ENCODE data around the gene TNFAIP2. TPM values are rescaled to one million over a fixed set of nuclear protein-coding genes. Genes with fewer than 3 reads are reported as not detected.
"Not testable (repeated sequence)": the region's sequence is repeated elsewhere in the genome, so short reads cannot be mapped to it uniquely, and the experiment has no call there.

Gene TNFAIP2
- total and polyA plus RNA-seq, 2 experiments from 2014 or later: 0.32 to 1.2 TPM

DNA sequence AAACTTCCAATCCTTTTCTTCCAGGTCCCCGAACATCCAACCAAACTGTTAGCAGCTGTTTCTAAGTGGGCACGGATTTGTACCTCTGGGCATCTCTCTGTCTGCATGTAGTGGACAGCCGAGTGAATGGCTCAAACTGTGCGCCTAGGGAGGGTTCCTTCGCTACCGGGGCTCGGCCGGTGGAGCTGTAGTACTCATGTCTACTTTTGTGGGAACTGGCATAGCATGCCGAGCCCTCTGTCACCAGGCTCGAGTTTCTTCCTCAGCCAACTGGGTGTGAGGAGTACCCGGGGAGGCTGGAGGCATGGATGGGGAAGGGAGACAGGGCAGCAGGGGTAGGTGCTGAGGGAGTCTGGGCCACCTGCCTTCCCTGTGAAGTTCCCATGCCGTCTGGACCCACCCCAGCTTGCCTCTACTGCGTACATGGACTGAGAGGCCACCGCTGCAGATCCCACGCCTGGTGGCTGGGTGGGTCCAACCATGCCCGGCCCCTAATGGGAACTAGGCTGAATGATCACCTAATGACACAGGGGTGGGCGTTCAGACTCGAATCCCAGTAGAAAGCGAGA is 23.0 kb downstream of the TNFAIP2 start:
- H3K27ac ChIP-seq: no peak overlapping the region
- H3K36me3 ChIP-seq: no peaks in the 10 kb centered on the region
- no peaks in the 10 kb centered on the region for H3K9me3 ChIP-seq (ENCODE audit: low read depth)
- DNase-seq (ENCODE audit: low read depth in 1 of 2, low spot score in 1 of 2): no peak
- TF ChIP-seq, protein P1, sequence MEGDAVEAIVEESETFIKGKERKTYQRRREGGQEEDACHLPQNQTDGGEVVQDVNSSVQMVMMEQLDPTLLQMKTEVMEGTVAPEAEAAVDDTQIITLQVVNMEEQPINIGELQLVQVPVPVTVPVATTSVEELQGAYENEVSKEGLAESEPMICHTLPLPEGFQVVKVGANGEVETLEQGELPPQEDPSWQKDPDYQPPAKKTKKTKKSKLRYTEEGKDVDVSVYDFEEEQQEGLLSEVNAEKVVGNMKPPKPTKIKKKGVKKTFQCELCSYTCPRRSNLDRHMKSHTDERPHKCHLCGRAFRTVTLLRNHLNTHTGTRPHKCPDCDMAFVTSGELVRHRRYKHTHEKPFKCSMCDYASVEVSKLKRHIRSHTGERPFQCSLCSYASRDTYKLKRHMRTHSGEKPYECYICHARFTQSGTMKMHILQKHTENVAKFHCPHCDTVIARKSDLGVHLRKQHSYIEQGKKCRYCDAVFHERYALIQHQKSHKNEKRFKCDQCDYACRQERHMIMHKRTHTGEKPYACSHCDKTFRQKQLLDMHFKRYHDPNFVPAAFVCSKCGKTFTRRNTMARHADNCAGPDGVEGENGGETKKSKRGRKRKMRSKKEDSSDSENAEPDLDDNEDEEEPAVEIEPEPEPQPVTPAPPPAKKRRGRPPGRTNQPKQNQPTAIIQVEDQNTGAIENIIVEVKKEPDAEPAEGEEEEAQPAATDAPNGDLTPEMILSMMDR (IDR thresholded peaks at IDR 0.05; ENCODE audit: low read depth, low read length): no peak
- H3K27me3 ChIP-seq: no peaks in the 10 kb centered on the region
- no peaks in the 10 kb centered on the region for H3K4me1 ChIP-seq (ENCODE audit: low read depth)
- H3K4me3 ChIP-seq: no peak overlapping the region

DNA sequence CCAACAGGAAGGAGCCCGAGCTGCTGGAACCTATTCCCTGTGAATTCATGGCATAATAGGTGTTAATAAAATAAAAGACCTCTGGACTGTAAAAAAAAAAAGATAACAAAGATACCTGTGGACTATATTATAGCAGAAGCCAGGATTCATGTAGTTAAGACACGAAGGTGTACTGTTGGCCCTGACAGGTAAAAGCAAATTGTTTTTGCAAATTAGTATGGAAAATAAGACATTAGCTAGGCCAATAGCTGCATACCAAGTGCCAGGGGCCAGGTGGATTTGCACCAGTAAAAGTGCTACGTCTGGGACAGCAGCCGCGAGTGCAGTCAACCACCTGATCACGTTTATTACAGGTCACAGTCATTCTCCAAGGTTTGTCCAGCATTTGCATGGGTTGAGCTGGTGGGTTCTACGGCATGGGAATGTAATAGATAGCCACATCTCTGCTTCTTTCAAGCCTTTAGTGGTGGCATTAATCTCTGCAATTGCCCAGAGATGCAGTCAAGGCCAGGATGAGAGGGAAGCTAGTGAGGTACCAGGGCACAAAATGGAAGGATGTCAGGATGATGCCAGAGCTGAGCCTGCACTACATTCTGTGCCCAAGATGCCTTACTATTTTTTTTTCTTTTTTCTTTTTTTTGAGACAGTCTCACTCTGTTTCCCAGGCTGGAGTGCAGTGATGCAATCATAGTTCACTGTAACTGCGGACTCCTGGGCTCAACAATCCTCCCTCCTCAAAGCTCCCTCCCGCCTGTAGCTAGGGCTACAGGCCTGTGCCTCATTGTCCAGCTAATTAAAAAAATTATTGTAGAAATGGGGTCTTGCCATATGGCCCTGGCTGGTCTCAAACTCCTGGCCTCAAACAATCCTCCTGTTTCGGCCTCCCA is 26.3 kb downstream of the TNFAIP2 start:
- Histone ChIP-seq H3K4me3 (no peak overlapping the region), H3K9me3 (ENCODE audit: low read depth) (no peaks in the 10 kb centered on the region), H3K36me3 (no peaks in the 10 kb centered on the region), H3K27me3 (no peaks in the 10 kb centered on the region), H3K27ac (no peak overlapping the region), H3K4me1 (ENCODE audit: low read depth) (no peaks in the 10 kb centered on the region)
- DNase-seq (ENCODE audit: low read depth in 1 of 2, low spot score in 1 of 2): no peak
- TF ChIP-seq, protein P1 (IDR thresholded peaks at IDR 0.05; ENCODE audit: low read depth, low read length): no peak

DNA sequence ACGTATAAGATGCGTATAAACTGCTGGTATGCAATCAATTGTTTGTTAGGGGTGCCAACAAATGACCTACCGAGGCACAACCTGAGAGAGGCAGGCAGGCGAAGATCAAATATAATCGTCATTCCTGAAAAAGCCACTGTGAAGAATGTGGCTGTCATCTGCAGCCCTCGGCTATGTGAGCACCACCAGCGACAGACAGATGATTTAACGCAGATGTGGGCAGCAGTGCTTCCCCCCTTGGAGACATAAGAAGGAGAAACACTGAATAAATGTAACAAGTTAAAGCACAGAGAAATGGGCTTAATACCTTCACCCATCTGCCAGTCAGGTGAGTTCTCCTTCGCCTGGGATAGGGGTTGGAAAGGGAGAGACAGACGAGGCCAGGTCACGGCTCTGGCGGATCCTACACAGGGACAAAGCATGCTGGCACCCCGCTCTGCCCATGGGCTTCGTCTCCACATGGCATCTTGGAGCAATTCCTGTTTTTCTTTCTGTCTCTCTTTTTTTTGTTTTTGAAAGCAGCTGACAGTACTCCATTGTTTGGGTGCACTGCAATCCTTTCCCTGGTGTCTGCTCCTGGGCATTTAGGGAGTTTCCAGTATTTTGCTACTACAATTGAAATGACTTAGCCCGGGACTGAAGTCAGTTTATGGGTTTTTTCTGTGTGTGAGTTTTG is 28.1 kb downstream of the TNFAIP2 start:
- H3K36me3 ChIP-seq: no peaks in the 10 kb centered on the region
- TF ChIP-seq, protein P1 (IDR thresholded peaks at IDR 0.05; ENCODE audit: low read depth, low read length): no peak
- no peaks in the 10 kb centered on the region for H3K9me3 ChIP-seq (ENCODE audit: low read depth)
- H3K27me3 ChIP-seq: no peaks in the 10 kb centered on the region
- no peak overlapping the region for H3K4me3 ChIP-seq
- H3K27ac ChIP-seq: no peak overlapping the region
- no peaks in the 10 kb centered on the region for H3K4me1 ChIP-seq (ENCODE audit: low read depth)
- DNase-seq (ENCODE audit: low read depth in 1 of 2, low spot score in 1 of 2): no peak

DNA sequence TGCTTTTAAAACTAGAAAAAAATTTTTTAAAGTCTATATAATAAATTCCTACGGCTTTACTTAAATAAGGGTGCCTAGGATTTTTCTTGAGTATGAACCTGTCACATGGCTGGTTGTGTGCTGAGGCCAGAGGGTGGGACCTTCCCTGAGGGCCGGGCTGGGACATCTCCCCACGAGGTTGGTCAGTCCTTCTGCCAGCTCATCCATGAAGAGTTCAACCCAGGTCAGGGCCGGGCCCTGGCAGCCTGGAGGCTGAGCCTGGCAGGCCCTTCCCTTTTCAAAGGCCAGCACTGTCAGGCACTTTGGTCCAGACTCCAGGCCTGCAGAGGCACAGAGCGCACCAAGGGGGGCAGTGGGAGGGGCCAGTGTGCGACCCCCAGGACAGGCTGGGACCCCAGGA is 31.7 kb downstream of the TNFAIP2 start:
- Histone ChIP-seq H3K27me3 (no peaks in the 10 kb centered on the region), H3K4me1 (ENCODE audit: low read depth) (no peaks in the 10 kb centered on the region), H3K36me3 (no peaks in the 10 kb centered on the region), H3K27ac (no peak overlapping the region), H3K4me3 (no peak overlapping the region), H3K9me3 (ENCODE audit: low read depth) (no peaks in the 10 kb centered on the region)
- TF ChIP-seq, protein P1 (IDR thresholded peaks at IDR 0.05; ENCODE audit: low read depth, low read length): no peak
- peak in 1 of 2 donors; percentile 54 for DNase-seq (ENCODE audit: low read depth in 1 of 2, low spot score in 1 of 2)

DNA sequence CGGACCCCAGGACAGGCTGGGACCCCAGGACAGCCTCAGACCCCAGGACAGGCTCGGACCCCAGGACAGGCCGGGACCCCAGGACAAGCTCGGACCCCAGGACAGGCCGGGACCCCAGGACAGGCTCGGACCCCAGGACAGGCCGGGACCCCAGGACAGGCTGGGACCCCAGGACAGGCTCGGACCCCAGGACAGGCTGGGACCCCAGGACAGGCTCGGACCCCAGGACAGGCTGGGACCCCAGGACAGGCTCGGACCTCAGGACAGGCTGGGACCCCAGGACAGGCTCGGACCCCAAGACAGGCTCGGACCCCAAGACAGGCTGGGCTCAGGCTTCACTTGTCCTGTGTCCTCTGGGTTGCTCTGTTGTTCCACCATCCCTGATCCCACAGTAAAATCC is 32.2 kb downstream of the TNFAIP2 start:
- not testable (repeated sequence) for H3K27me3 ChIP-seq; H3K4me3 ChIP-seq; H3K27ac ChIP-seq; H3K9me3 ChIP-seq (ENCODE audit: low read depth); H3K4me1 ChIP-seq (ENCODE audit: low read depth); H3K36me3 ChIP-seq; DNase-seq (ENCODE audit: low read depth in 1 of 2, low spot score in 1 of 2)
